Endothelial cell of umbilical vein (primary cell): ENCODE data around the gene NME7. TPM values are rescaled to one million over a fixed set of nuclear protein-coding genes. Genes with fewer than 3 reads are reported as not detected.

ENCODE experiments used
- BruUV-seq: library from RNA; stranded (reverse); fragments of 400-500 nt; replicated peaks from 2 replicates; lab custom pipeline; 2021; lab: Mats Ljungman, UMichigan
- CTCF ChIA-PET: fragments of 300-600, 350-600 bp; sonication (Branson Sonifier 250); formaldehyde crosslinking; loops from one replicate; lab custom pipeline; 2021; ENCODE audit warnings: antibody characterized with exemption, inconsistent platforms; lab: Charles Lee
- POLR2A ChIA-PET: fragments of 300-600, 350-600 bp; sonication (Branson Sonifier 250); formaldehyde crosslinking; loops from one replicate; lab custom pipeline; 2021; ENCODE audit warnings: antibody characterized with exemption, inconsistent platforms; lab: Charles Lee
- DNase-seq: peaks from one replicate; pipeline ENCODE4 v3.0.0-alpha.2; 2011; ENCODE audit warnings: low read depth, low spot score
- FAIRE-seq: peaks from 2 replicates; lab custom pipeline; 2011; peaks lifted over from hg19 to GRCh38; lab: Jason Lieb, UNC
- H2AFZ ChIP-seq: 2 replicates; pipeline ENCODE4 v1.6.0; 2012; ENCODE audit warnings: low read depth, low read length, control low read depth, inconsistent platforms
- H3K27ac ChIP-seq: 2 replicates; pipeline ENCODE4 v1.5.1; 2011; ENCODE audit warnings: low read depth, mild to moderate bottlenecking, control low read depth, low read length, moderate library complexity; ENCODE audit not compliant: insufficient read depth
- H3K27me3 ChIP-seq, 2 experiments: 2 replicates each; pipeline versions ENCODE4 v1.6.0 to v1.6.1; 2011; ENCODE audit warnings: low read length in 2 of 2, mixed read lengths in 1 of 2; ENCODE audit not compliant: control insufficient read depth in 2 of 2, insufficient read depth in 2 of 2
- H3K36me3 ChIP-seq, 2 experiments: 2 replicates in 1 of 2; 3 replicates in 1 of 2; pipeline ENCODE4 v1.5.1; 2011; ENCODE audit warnings: low read length in 2 of 2, mild to moderate bottlenecking in 1 of 2, moderate library complexity in 1 of 2; ENCODE audit not compliant: control insufficient read depth in 2 of 2, insufficient read depth in 2 of 2; ENCODE audit errors: extremely low read depth in 1 of 2
- H3K4me1 ChIP-seq: 3 replicates; pipeline ENCODE4 v1.5.1; 2011; ENCODE audit warnings: mild to moderate bottlenecking, low read length; ENCODE audit not compliant: control insufficient read depth, insufficient read depth; ENCODE audit errors: extremely low read depth
- H3K4me2 ChIP-seq: 2 replicates; pipeline ENCODE4 v1.6.1; 2011; ENCODE audit warnings: low read length, control low read depth, mixed read lengths; ENCODE audit not compliant: insufficient read depth
- H3K4me3 ChIP-seq, 3 experiments: fragments of 200-600 bp in 1 of 3; sonication (generic), shearing (Covaris generic) in 1 of 3; replicated peaks in 1 of 3; 2 replicates each; pipeline ENCODE4 v1.5.1; 2011 to 2016; ENCODE audit warnings: control low read depth in 3 of 3, low read length in 3 of 3, mild to moderate bottlenecking in 2 of 3, inconsistent platforms in 1 of 3, low read depth in 1 of 3, moderate library complexity in 1 of 3; ENCODE audit not compliant: insufficient read depth in 1 of 3
- H3K79me2 ChIP-seq: 2 replicates; pipeline ENCODE4 v1.6.0; 2012; ENCODE audit warnings: low read length, inconsistent platforms; ENCODE audit not compliant: control insufficient read depth, insufficient read depth
- H3K9ac ChIP-seq: replicated peaks from 2 replicates; pipeline ENCODE3; 2011; ENCODE audit warnings: low read length, control low read depth; ENCODE audit not compliant: insufficient read depth; ENCODE audit errors: extremely low read depth
- H3K9me1 ChIP-seq: replicated peaks from 3 replicates; pipeline ENCODE4 v1.6.0; 2011; ENCODE audit warnings: mild to moderate bottlenecking, low read length; ENCODE audit not compliant: control insufficient read depth, insufficient read depth; ENCODE audit errors: extremely low read depth
- H3K9me3 ChIP-seq: replicated peaks from 2 replicates; pipeline ENCODE4 v1.5.1; 2012; ENCODE audit warnings: low read length, inconsistent platforms; ENCODE audit not compliant: control insufficient read depth, insufficient read depth
- H4K20me1 ChIP-seq: replicated peaks from 2 replicates; pipeline ENCODE3; 2011; ENCODE audit warnings: mild to moderate bottlenecking, low read length; ENCODE audit not compliant: control insufficient read depth, insufficient read depth; ENCODE audit errors: extremely low read depth
- EZH2 ChIP-seq: IDR thresholded peaks from 2 replicates; pipeline ENCODE4 v1.6.1; 2012; ENCODE audit warnings: borderline replicate concordance, low read depth, mild to moderate bottlenecking, moderate library complexity, low read length, inconsistent platforms; ENCODE audit not compliant: severe bottlenecking
- FOS ChIP-seq: IDR thresholded peaks from 2 replicates; pipeline ENCODE4 v1.6.1; 2011; ENCODE audit warnings: mild to moderate bottlenecking, low read length, moderate library complexity, borderline replicate concordance; ENCODE audit not compliant: insufficient read depth
- GATA2 ChIP-seq: IDR thresholded peaks from 2 replicates; pipeline ENCODE4 v1.7.0; 2011; ENCODE audit warnings: low read depth, mild to moderate bottlenecking, moderate library complexity, mixed read lengths, low read length; ENCODE audit not compliant: insufficient read length, insufficient read depth
- JUN ChIP-seq: IDR thresholded peaks from 2 replicates; pipeline ENCODE4 v1.6.1; 2011; ENCODE audit warnings: borderline replicate concordance, low read depth; ENCODE audit not compliant: insufficient read length, insufficient read depth
- MAX ChIP-seq: IDR thresholded peaks from 2 replicates; pipeline ENCODE4 v1.6.1; 2011; ENCODE audit not compliant: insufficient read depth, insufficient read length
- MYC ChIP-seq: IDR thresholded peaks from one replicate; pipeline ENCODE4 v1.6.1; 2011; ENCODE audit warnings: mild to moderate bottlenecking, low read depth, low read length
- POLR2A ChIP-seq: IDR thresholded peaks from 2 replicates; pipeline ENCODE4 v1.6.1; 2012; ENCODE audit warnings: low read depth, mild to moderate bottlenecking, control low read depth, low read length
- POLR2AphosphoS5 ChIP-seq: IDR thresholded peaks from 2 replicates; pipeline ENCODE4 v1.6.1; 2012; ENCODE audit warnings: low read depth, mild to moderate bottlenecking, control low read depth, low read length, moderate library complexity; ENCODE audit not compliant: insufficient read depth
- dilution Hi-C: fragments of 300-500 bp; cut with MboI; formaldehyde crosslinking; loops from one replicate; pipeline ENCODE4 v1.15.0; 2019; ENCODE audit warnings: low sequenced_read_pairs; ENCODE audit not compliant: extremely low pct_ligation_motif_present
- intact Hi-C: fragments of 100-400 bp; cut with micrococcal nuclease; formaldehyde crosslinking; loops from one replicate; pipeline ENCODE4 v1.10.0; 2022
- polyA plus RNA-seq, 4 experiments: library from polyadenylated mRNA; depleted of rRNA in 3 of 4; stranded (reverse) in 3 of 4; unstranded in 1 of 4; fragments of >200 nt; gene quantifications; 2 replicates each; pipeline versions ENCODE4 v1.2.1 to v1.2.3, GENCODE V29; 2011 to 2012; ENCODE audit warnings: missing spikeins in 1 of 4
- total RNA-seq: library from RNA; stranded (reverse); gene quantifications from 2 replicates; pipeline ENCODE4 v1.2.3, GENCODE V29; 2021
- TF ChIP-seq, protein P1 (sequence below), 2 donors: IDR thresholded peaks; 1 replicate in 1 of 2; 2 replicates in 1 of 2; pipeline ENCODE4 v1.5.1; 2011; ENCODE audit warnings: low read length in 2 of 2, mild to moderate bottlenecking in 2 of 2, moderate library complexity in 2 of 2, control low read depth in 1 of 2, inconsistent platforms in 1 of 2, low read depth in 1 of 2; ENCODE audit not compliant: insufficient read depth in 1 of 2; ENCODE audit errors: extremely low read depth in 1 of 2

NME7 gene
- total and polyA plus RNA-seq, 2 donors (not counting 3 experiments of a cell fraction or from before 2014, with no cell fraction given): 16.5 to 25.3 TPM

DNA sequence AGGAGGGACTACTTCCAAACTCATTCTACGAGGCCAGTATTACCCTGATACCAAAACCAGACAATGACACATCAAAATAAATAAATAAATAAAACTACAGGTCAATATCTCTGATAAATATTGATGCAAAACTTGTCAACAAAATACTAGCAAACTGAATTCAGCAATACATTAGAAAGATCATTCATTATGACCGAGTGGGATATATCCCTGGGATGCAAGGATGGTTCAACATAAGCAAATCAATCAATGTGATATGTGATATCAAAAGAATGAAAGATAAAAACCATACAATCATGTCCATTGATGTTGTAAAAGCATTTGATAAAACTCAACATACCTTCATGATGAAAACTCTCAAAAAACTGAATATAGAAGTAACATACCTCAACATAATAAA lies 36.7 kb downstream of the NME7 start:
- H3K9me1 ChIP-seq: no peaks in the 10 kb centered on the region
- CTCF ChIA-PET: no interaction called here
- DNase-seq: no peak
- H3K27ac ChIP-seq: no peak overlapping the region
- FAIRE-seq: no peak
- H3K79me2 ChIP-seq: peaks cover 7% of the 10 kb centered on the region
- no peaks in the 10 kb centered on the region for H4K20me1 ChIP-seq
- BruUV-seq: no TSS peak
- intact Hi-C loops: no loop called here
- no peak overlapping the region for H3K9ac ChIP-seq
- dilution Hi-C loops: no loop called here
- H3K36me3 ChIP-seq: no peaks in the 10 kb centered on the region
- no peak for TF ChIP-seq POLR2AphosphoS5
- TF ChIP-seq POLR2A: no peak
- TF ChIP-seq GATA2: no peak
- no peak for TF ChIP-seq JUN
- TF ChIP-seq MYC: no peak
- no peak for TF ChIP-seq EZH2
- TF ChIP-seq, protein P1, sequence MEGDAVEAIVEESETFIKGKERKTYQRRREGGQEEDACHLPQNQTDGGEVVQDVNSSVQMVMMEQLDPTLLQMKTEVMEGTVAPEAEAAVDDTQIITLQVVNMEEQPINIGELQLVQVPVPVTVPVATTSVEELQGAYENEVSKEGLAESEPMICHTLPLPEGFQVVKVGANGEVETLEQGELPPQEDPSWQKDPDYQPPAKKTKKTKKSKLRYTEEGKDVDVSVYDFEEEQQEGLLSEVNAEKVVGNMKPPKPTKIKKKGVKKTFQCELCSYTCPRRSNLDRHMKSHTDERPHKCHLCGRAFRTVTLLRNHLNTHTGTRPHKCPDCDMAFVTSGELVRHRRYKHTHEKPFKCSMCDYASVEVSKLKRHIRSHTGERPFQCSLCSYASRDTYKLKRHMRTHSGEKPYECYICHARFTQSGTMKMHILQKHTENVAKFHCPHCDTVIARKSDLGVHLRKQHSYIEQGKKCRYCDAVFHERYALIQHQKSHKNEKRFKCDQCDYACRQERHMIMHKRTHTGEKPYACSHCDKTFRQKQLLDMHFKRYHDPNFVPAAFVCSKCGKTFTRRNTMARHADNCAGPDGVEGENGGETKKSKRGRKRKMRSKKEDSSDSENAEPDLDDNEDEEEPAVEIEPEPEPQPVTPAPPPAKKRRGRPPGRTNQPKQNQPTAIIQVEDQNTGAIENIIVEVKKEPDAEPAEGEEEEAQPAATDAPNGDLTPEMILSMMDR (IDR thresholded peaks at IDR 0.05; ENCODE audit: extremely low read depth in 1 of 2, insufficient read depth in 1 of 2, low read depth in 1 of 2, low read length in 2 of 2): no peak
- TF ChIP-seq MAX: no peak
- no peak for TF ChIP-seq FOS
- no peak overlapping the region for H2AFZ ChIP-seq
- H3K27me3 ChIP-seq: no peaks in the 10 kb centered on the region
- H3K4me3 ChIP-seq: no peak overlapping the region
- H3K4me1 ChIP-seq: peaks cover 17% of the 10 kb centered on the region
- POLR2A ChIA-PET: no interaction called here
- no peaks in the 10 kb centered on the region for H3K9me3 ChIP-seq
- no peak overlapping the region for H3K4me2 ChIP-seq
